HK-2 (cell line): ENCODE results near the gene OTOS.

Source experiments
- DNase-seq: peaks from one replicate; pipeline ENCODE4 v3.0.0-alpha.2; 2018; ENCODE audit not compliant: unreplicated experiment

The OTOS gene

DNA sequence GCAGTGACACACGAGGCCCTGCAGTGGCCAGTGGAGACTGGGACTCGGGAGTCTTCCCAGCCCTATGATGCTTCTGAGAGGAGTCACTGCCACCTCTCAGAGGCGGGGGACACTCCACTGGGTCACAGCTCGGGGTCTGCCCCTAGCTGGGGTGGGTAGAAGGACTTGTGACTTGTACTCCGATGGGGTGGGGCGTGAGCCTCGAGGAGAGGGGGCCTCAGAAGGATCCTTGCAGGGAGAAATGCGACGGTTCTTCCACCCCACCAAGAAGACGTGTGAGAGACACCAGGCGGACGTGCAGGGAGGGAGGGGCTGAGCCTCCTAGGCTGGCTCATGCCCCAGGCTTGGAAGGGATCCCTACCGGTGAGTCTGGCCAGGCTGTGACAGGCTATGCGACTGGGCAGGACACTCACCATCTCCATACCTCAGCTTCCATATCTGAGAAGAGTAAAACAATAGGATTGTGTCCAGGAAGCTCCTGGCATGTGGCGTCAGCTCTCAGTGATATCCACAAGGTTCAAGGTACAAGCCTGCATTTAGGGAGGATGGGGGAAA lies 11.1 kb upstream of the OTOS start:
- no peak for DNase-seq

GRCh38 chr2:240149943-240150784 lies 9.7 kb upstream of the OTOS start:
- DNase-seq = peak; percentile 51

DNA sequence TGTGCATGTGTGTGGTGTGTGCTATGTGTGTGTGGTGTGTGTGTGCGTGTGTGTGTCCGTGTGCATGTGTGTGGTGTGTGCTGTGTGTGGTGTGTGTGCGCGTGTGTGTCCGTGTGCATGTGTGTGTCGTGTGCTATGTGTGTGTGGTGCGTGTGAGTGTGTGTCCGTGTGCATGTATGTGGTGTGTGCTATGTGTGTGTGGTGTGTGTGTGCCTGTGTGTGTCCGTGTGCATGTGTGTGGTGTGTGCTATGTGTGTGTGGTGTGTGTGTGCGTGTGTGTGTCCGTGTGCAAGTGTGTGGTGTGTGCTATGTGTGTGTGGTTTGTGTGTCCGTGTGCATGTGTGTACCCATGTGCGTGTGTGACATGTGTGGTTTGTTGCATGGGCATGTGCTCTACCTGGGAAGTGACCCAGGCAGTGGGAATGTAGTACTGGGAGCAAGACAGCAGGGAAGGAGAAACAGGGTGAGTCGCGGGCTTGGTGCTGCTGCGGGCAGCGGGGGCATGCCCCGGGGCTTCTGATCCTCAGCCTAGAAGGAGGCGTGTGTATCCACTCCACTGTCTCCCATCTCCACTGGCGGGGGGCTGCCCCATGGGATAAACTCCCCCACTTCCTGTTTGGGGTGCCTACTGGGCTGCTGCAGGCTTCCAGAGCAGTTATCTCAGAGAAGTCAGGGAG lies 7.6 kb upstream of the OTOS start:
- DNase-seq = no peak

DNA sequence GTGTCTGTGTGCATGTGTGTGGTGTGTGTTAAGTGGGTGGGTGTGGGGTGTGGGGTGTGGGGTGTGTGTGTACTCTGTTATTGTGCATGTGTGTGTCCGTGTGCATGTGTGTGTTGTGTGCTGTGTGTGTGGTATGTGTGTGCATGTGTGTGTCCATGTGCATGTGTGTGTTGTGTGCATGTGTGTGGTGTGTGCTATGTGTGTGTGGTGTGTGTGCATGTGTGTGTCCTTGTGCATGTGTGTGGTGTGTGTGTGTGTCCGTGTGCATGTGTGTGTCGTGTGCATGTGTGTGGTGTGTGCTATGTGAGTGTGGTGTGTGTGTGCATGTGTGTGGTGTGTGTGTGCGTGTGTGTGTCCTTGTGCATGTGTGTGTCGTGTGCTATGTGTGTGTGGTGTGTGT lies 6.9 kb upstream of the OTOS start:
- DNase-seq = no peak

DNA sequence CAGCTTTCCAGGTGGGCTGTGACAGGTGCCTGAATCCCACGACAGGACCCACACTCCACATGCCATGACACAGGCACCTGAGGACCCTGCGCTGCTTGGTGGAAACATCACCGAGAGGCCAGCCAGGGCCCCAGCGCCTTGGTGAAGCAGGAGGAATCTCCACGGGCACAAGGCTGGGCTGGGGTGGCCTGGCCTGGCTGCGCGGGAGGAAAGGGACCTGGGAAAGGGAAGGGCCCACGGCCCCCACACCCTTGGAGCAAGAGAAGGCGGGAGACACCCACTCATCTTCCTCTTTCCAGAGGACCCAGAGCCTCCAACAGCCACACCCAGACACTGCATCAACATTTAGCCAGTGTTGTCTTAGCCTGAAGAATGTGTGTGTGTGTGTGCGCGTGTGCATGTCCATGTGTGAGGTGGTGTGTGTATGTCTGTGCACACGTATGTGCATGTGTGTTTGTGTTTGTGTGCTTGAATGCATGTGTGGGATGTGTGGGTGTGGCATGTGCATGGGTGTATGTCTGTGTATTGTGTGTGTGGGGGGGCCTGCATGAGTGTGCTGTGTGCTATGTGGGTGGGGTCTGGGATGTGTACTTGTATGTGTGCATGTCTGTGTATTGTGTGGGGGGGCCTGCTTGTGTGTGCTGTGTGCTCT lies 6.3 kb upstream of the OTOS start:
- no peak for DNase-seq

GRCh38 chr2:240146141-240146561 lies 5.7 kb upstream of the OTOS start:
- DNase-seq = no peak

- DNase-seq = no peak
Measured at GRCh38 chr2:240145461-240145860, 5.0 kb upstream of the OTOS start.

DNA sequence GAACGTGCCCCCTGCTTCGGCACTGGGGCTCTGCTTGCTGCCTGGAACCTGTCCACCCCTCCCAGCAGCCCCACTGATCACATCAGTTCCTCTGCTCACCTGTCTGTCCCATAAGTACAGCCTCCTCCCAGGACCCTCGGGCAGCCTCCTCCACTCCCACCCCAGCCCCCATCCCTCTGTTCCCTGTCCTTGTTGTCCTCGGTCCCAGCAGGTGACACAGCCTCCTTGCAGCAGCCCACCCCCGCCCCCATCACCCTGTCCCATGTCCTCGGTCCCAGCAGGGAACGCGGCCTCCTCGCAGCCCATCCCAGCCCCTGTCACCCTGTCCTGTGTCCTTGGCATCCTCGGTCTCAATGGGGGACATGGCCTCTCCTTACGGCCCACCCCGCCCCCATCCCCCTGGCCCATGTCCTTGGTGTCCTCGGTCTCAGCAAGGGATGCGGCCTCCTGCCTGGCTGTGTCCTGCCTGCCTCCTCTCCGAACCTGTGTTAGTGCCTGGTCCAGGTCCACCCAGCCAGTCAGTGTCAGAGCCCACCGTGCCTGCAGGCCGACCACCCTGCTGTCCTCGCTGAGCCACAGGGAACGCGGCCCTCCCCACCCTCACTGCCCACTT lies 4.3 kb upstream of the OTOS start:
- no peak for DNase-seq

DNA sequence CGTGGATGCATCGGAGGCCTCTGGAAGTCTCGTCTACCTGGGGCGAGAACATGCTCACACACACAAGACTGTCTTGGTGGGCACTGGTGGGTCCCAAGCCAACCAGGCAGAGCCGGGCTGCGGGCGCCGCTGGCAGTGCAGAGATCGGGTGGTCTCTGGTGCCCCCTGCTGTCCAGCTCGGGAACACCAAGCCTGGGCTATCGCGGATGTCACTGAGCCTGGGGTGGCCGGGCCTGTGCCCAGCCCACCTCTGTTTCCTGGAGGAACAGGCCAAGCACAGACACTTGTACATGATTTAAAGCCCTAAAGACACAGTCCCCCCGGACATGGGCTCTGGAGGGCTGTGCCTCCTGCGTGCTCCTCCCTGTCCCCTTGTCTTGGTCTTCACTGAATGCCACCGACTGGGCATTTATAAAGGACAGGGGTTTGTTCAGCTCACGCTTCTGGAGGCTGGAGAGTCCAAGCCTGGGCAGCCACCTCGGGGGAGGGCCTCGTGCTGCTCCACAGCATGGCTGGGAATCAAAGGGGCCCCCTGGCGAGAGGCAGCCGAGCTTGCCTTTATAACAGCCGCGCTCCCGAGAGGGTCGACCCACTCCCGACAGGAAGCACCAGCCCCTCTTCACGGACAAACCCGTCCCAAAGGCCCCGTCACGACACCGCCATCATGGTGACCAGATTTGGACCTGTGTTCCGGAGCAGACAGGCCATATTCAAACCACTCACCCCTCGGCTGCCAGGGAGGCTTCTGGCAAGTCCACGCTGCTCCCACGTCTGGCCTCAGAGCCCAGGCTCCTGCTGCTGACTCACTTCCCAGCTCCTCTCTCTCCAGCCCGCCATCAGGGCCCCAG lies 3.6 kb upstream of the OTOS start:
- DNase-seq = peak; percentile 87

- no peak for DNase-seq
Measured at GRCh38 chr2:240143276-240143675, 2.8 kb upstream of the OTOS start.

GRCh38 chr2:240142859-240143258 lies 2.4 kb upstream of the OTOS start:
- no peak for DNase-seq

DNA sequence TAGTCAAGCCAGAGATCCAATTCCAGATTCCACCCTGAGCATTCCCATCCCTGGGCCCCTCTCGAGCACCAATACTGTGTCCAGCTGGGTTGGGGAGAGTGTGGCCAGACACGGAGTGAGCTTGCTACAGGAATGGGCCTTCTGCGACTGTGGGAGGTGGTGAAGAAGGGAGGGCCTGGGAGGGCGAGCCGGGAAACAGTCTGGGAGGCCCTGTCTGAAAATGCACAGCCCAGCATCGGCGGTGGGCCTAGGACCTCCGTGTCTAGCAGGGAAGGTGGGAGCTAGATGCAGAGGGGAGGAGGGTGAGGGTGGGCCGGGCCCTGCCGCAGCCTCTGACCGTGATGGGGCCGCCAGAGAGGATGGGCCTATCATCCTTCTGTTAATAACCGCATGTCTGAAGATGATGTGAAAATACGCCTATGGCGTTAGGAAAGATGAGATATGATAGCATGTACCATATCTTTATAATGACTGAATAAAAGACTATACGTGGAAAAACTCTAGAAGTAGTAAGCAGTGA lies 1.9 kb upstream of the OTOS start:
- DNase-seq = no peak

DNA sequence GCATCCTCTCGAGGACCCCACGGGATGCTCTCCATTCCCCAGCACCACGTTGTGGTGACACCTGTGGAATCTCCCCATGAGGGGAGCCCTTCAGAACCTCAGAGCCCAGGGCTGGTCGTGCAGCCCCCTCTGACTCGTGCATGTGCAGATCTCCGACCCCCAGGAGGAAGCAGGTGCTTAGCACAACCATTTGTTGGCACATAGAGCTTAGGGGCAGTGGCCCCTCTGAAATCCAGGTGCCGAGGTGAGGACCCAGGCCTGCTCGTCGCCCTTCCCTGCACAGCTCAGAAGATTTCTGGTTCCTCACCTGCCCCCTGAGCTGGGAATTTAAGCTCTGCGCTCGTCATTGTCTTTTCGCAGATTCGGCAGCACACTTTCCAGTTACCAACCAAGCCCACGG lies 1.3 kb upstream of the OTOS start:
- DNase-seq = no peak

DNA sequence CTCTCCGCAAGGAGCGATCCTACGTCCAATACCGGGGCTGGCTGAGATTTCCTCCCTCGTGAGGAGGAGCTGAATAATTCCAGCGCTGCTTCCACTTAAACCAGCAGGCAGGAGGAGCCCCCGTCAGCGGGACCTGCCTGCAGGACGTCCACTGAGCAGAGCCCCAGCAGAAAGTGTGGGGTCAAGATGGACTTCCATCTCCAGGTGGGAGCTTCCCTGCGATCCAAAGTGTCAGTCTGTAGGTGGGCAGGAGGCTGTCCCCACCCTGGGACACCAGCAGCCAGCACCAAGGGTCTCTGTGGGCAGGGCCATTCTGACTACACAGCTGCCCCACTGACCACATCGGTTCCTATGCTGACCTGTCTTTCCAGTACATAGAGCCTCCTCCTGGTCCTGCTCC lies 462 bp upstream of the OTOS start:
- DNase-seq = no peak

GRCh38 chr2:240139666-240140393 lies 628 bp downstream of the OTOS start:
- DNase-seq = no peak

DNA sequence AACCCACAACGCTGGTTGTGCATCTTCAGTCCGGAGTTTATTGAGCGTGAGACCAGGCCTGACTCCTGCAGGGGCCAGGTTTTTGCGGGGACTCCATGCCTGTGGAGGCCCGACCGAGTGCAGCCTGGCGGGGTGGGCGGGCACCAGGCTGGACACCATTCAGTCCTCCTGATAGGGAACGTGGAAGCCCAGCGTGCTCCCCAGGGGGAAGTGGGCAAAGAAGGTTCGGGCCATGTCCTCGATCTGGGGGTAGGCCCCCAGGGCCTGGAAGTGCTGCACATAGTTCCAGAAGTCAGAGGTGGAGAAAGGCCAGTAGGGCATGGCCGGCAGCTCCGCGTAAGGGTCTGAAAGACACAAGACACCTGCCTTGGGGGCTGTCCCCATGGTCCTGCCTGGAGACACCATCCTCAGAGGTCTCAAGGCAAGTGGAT lies 1.4 kb downstream of the OTOS start:
- no peak for DNase-seq

DNA sequence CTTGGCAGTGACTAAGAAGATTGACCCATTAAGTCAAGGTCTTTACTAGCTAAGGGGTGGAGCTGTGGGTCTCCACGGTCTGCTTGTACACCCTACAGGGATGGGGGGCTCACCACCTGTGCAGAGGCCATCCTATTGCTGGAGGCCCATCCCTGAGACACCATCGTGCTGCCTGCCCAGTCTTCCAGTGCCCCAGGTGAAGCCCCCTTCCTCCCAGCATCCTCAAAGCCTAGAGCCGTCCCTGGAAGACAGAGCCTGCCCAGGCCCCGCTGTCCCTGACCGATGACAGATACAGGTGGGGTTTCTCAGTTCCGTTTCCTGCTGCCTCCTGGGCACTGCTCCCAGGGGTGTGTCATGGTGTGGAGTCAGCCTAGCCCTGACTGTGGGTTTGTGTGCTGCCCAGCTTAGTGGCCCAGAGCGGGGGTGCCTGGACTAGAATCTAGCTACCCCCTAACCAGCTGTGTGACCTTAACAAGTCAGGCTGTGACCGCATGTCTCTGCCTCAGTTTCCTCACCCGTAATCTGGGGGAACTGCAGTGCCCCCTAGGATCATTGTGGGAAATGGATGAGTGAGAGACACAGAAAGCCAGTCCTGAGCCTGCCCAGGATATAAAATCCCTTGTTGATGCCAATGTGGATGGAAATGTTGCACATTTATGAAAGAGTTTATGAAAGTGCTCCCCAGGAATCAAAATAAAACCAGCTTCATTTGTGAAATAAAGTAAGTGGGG lies 2.0 kb downstream of the OTOS start:
- no peak for DNase-seq

DNA sequence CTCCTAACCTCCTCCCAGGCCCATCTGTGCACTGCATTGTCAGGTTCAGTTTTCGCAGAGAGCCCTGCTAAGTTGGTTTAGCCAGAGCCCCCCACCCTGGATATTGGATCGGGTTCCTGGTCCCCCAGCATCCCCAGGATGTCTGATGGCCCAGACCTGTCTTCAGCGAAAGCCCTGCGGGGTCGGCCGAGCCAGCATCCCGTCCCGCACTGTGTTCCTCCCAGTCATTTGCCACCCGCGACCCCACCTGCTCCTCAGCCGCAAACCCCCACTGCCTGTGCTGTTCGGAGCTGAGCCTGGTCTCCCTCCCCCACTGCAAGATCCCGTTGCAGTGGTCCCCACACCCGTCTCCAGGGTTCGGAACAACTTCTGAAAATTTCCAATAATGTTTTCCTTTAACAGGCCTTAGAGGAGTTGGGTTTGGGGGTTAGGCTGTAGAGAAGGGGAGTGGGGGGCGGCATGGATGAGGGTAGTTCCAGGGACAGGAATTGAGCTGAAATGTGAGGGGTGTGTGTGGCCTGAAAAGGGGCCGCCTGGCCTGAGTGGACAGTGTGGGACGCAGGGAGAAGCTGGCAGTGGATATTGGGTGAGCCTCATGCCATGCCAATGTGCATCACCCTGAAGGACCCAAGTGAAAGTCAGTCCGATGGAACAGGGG lies 2.7 kb downstream of the OTOS start:
- no peak for DNase-seq

- no peak for DNase-seq
Measured at GRCh38 chr2:240136671-240137292, 3.7 kb downstream of the OTOS start.
